OCI-LY1 (cell line): ENCODE measurements around the gene ANK3.

Experiments used
- CTCF ChIP-seq: fragments of 200-600 bp; sonication (generic), shearing (Covaris generic); IDR thresholded peaks from 2 replicates; pipeline ENCODE4 v1.5.1; 2017; ENCODE audit warnings: mild to moderate bottlenecking, antibody characterized with exemption, low read length, moderate library complexity, mixed read lengths
- EZH2 ChIP-seq: fragments of 200-600 bp; sonication (generic), shearing (Covaris generic); IDR thresholded peaks from 2 replicates; pipeline ENCODE4 v1.8.0; 2017; ENCODE audit warnings: borderline replicate concordance, mixed run types, mild to moderate bottlenecking, antibody characterized with exemption, low read length, moderate library complexity, mixed read lengths

DNA sequence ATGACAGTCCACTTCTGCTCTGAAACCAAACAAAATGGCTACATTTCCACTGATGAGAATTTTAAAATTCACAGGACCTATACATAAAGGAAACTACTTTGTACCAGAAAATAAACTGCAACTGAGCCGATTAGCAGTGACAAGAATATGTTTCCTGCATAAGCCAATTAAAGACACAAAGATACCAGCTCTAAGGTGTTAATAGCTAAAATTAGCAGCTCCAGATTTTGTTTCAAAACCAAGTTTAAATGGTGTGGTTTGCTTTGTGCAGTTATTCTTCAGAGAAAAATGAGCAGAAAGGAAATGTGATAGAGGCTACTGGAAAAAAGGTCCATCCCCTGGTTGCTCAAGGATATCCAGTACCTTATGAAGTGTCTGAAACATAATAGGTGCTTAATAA is 123.2 kb downstream of the ANK3 start:
- TF ChIP-seq CTCF (no peak), EZH2 (no peak)
